ENCODE results near the gene FASTKD1.
"Not testable (repeated sequence)": the region's sequence is repeated elsewhere in the genome, so short reads cannot be mapped to it uniquely, and the experiment has no call there.

The FASTKD1 gene, protein sequence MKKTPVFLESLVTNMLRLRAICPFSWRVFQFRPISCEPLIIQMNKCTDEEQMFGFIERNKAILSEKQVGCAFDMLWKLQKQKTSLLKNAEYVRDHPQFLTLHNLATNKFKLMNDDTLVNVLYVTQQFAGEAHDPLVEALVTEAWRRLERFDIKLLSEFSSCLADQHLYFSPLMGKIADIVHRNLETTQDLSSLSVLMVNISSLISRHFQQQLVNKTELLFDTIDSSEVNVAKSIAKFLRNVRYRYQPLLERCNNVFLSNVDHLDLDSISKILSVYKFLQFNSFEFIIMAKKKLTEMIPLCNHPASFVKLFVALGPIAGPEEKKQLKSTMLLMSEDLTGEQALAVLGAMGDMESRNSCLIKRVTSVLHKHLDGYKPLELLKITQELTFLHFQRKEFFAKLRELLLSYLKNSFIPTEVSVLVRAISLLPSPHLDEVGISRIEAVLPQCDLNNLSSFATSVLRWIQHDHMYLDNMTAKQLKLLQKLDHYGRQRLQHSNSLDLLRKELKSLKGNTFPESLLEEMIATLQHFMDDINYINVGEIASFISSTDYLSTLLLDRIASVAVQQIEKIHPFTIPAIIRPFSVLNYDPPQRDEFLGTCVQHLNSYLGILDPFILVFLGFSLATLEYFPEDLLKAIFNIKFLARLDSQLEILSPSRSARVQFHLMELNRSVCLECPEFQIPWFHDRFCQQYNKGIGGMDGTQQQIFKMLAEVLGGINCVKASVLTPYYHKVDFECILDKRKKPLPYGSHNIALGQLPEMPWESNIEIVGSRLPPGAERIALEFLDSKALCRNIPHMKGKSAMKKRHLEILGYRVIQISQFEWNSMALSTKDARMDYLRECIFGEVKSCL

GRCh38 chr2:169573160-169573973 lies at the start of gene FASTKD1:
Gene FASTKD1 (minus strand): TSS chr2:169573865. CDS start chr2:169572029, 1,836 bp downstream.
- peak within 1 kb of the TSS; percentile 89 for H3K9ac ChIP-seq (ENCODE audit: low read depth, low read length)
- peaks cover 13% of the 10 kb centered on the region; the same call in 1 of the 2 replicates for H3K36me3 ChIP-seq (ENCODE audit: insufficient read depth, low read depth, low read length)
- H3K4me1 ChIP-seq (ENCODE audit: insufficient read depth, low read length): 0 out of 2 replicates have a peak, but pooled peaks cover 2% of the 10 kb centered on the region
- peak within 1 kb of the TSS; percentile 53 for H3K27ac ChIP-seq (ENCODE audit: low read length)
- no peaks in the 10 kb centered on the region; the same call in 1 of the 2 replicates for H3K27me3 ChIP-seq (ENCODE audit: insufficient read depth, low read length)
- H3K9me3 ChIP-seq (ENCODE audit: insufficient read depth, low read depth, low read length): no peaks in the 10 kb centered on the region
- H3K4me3 ChIP-seq (ENCODE audit: low read length): peak within 1 kb of the TSS; percentile 89

DNA sequence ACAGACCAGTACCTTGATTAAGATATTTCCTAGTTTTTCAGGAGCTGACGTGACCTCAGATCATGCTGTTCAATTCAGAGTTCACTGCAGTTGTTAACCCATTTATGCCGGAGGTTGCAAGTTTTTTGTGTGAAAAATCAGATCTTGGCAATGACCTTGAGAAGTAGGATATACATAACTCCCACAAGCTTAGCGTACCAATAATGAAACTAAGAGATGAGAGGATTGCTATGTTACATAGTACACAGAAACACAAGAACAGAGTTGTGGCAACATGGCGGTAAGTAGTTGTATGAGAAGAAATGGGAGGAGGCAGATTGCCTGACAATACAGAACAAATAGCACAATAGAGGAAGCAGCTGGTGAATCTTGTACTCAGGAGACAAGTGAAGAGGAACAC lies 49.6 kb upstream of the FASTKD1 start:
- H3K27me3 ChIP-seq (ENCODE audit: insufficient read depth, low read length): no peaks in the 10 kb centered on the region
- no peaks in the 10 kb centered on the region for H3K4me1 ChIP-seq (ENCODE audit: insufficient read depth, low read length)
- H3K9ac ChIP-seq (ENCODE audit: low read depth, low read length): no peak overlapping the region
- H3K4me3 ChIP-seq (ENCODE audit: low read length): no peak overlapping the region
- no peak overlapping the region for H3K27ac ChIP-seq (ENCODE audit: low read length)
- peaks cover 67% of the 10 kb centered on the region for H3K36me3 ChIP-seq (ENCODE audit: insufficient read depth, low read depth, low read length)
- no peaks in the 10 kb centered on the region for H3K9me3 ChIP-seq (ENCODE audit: insufficient read depth, low read depth, low read length)

DNA sequence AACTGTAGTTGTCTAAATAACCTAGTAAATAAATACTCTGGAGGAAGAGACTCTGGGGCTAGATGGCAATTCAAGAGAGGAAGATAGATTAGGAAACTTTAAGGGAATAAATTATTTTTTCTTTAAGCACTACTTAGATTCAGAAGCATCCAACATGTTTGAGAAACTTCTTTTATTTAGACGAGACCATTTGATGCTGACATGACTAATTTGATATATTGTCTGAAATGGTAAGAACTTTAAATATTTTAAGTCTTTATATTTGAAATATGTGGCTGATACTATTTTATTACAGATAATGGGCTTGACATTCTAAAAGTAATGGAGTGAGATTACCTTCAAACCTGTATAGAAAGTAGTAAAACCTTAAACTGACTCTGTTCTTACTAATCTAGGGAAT lies 46.8 kb upstream of the FASTKD1 start:
- no peaks in the 10 kb centered on the region for H3K9me3 ChIP-seq (ENCODE audit: insufficient read depth, low read depth, low read length)
- no peak overlapping the region for H3K9ac ChIP-seq (ENCODE audit: low read depth, low read length)
- no peaks in the 10 kb centered on the region for H3K4me1 ChIP-seq (ENCODE audit: insufficient read depth, low read length)
- peaks cover 72% of the 10 kb centered on the region for H3K36me3 ChIP-seq (ENCODE audit: insufficient read depth, low read depth, low read length)
- H3K27me3 ChIP-seq (ENCODE audit: insufficient read depth, low read length): no peaks in the 10 kb centered on the region
- H3K27ac ChIP-seq (ENCODE audit: low read length): no peak overlapping the region
- no peak overlapping the region for H3K4me3 ChIP-seq (ENCODE audit: low read length)

DNA sequence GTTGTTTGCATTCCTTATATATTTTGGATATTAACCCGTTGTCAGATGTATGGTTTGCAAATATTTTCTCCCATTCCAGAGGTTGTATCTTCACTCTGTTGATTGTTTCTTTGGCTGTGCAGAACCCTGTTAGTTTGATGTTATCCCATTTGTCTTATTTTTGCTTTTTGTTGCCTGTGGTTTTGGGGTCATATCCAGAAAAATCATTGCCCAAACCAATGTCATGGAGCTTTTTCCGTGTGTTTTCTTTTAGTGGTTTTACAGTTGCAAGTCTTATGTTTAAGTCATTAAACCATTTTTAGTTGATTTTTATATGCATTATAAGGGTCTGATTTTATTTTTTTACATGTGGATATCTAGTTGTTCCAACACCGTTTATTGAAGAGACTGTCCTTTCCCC lies 46.3 kb upstream of the FASTKD1 start:
- H3K36me3 ChIP-seq (ENCODE audit: insufficient read depth, low read depth, low read length): peaks cover 72% of the 10 kb centered on the region

DNA sequence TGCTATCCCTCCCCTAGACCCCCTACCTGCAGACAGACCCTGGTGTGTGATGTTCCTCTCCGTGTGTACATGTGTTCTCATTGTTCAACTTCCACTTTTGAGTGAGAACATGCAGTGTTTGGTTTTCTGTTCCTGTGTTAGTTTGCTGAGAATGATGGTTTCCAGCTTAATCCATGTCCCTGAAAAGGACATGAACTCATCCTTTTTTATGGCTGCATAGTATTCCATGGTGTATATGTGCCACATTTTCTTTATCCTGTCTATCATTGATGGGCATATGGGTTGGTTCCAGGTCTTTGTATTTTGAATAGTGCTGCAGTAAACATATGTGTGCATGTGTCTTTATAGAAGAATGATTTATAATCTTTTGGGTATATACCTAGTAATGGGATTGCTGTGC lies 42.3 kb upstream of the FASTKD1 start:
- H3K9ac ChIP-seq (ENCODE audit: low read depth, low read length); H3K27ac ChIP-seq (ENCODE audit: low read length): not testable (repeated sequence)

More for the DNA sequence above, 46.3 kb upstream of the FASTKD1 start:
- no peaks in the 10 kb centered on the region for H3K4me1 ChIP-seq (ENCODE audit: insufficient read depth, low read length)
- H3K9me3 ChIP-seq (ENCODE audit: insufficient read depth, low read depth, low read length): no peaks in the 10 kb centered on the region
- H3K27ac ChIP-seq (ENCODE audit: low read length): no peak overlapping the region
- H3K9ac ChIP-seq (ENCODE audit: low read depth, low read length): no peak overlapping the region
- no peaks in the 10 kb centered on the region for H3K27me3 ChIP-seq (ENCODE audit: insufficient read depth, low read length)
- H3K4me3 ChIP-seq (ENCODE audit: low read length): no peak overlapping the region

DNA sequence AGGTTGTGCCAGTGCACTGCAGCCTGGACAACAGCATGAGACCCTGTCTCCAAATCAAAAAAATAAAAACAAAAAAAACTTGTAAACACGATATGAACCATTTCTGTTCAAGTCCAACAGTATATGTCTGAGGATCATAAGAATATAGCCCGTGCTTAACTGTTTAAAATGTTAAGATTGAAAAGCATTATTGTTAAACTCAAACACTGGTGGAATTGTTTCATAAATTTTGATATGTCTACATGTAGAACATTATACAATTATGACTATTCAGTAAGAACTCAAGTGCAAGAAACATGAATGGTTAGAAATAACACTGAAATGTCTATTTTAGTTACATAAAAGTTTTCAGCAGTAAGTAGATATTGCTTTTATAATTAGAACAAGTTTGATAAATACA lies 40.2 kb upstream of the FASTKD1 start:
- H3K27ac ChIP-seq (ENCODE audit: low read length): no peak overlapping the region

More for the DNA sequence above, 42.3 kb upstream of the FASTKD1 start:
- H3K36me3 ChIP-seq (ENCODE audit: insufficient read depth, low read depth, low read length): peaks cover 78% of the 10 kb centered on the region
- not testable (repeated sequence) for H3K9me3 ChIP-seq (ENCODE audit: insufficient read depth, low read depth, low read length); H3K27me3 ChIP-seq (ENCODE audit: insufficient read depth, low read length); H3K4me1 ChIP-seq (ENCODE audit: insufficient read depth, low read length); H3K4me3 ChIP-seq (ENCODE audit: low read length)

GRCh38 chr2:169609264-169609663 lies 35.6 kb upstream of the FASTKD1 start:
- Histone ChIP-seq H3K36me3 (ENCODE audit: insufficient read depth, low read depth, low read length) (peaks cover 88% of the 10 kb centered on the region), H3K9ac (ENCODE audit: low read depth, low read length) (no peak overlapping the region), H3K4me3 (ENCODE audit: low read length) (no peak overlapping the region), H3K9me3 (ENCODE audit: insufficient read depth, low read depth, low read length) (no peaks in the 10 kb centered on the region), H3K27ac (ENCODE audit: low read length) (no peak overlapping the region), H3K4me1 (ENCODE audit: insufficient read depth, low read length) (no peaks in the 10 kb centered on the region), H3K27me3 (ENCODE audit: insufficient read depth, low read length) (no peaks in the 10 kb centered on the region)

More for the DNA sequence above, 40.2 kb upstream of the FASTKD1 start:
- Histone ChIP-seq H3K36me3 (ENCODE audit: insufficient read depth, low read depth, low read length) (peaks cover 85% of the 10 kb centered on the region), H3K4me1 (ENCODE audit: insufficient read depth, low read length) (no peaks in the 10 kb centered on the region), H3K9ac (ENCODE audit: low read depth, low read length) (no peak overlapping the region), H3K27me3 (ENCODE audit: insufficient read depth, low read length) (no peaks in the 10 kb centered on the region), H3K4me3 (ENCODE audit: low read length) (no peak overlapping the region), H3K9me3 (ENCODE audit: insufficient read depth, low read depth, low read length) (no peaks in the 10 kb centered on the region)

DNA sequence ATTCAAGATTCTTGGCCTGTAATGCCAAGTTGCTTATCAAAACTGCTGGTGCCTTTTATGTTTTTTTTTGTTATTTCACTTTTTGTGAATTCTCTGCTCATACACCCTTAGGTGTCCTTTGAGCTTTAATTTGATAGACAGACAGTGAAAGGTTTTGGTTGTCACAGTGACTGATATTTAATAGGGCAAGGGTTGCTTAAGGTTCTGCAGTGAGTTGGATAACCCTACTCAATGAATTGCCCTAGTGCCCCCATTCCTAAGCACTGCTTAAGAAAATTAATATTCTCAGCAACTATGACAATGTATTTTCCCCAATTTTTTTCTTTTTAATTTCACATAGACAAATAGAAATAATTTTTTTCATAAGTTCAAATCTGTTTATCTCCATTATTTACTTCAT lies 25.9 kb upstream of the FASTKD1 start:
- Histone ChIP-seq H3K4me1 (ENCODE audit: insufficient read depth, low read length) (no peaks in the 10 kb centered on the region), H3K4me3 (ENCODE audit: low read length) (no peak overlapping the region), H3K27me3 (ENCODE audit: insufficient read depth, low read length) (no peaks in the 10 kb centered on the region), H3K36me3 (ENCODE audit: insufficient read depth, low read depth, low read length) (peaks cover 9% of the 10 kb centered on the region), H3K9me3 (ENCODE audit: insufficient read depth, low read depth, low read length) (no peaks in the 10 kb centered on the region), H3K9ac (ENCODE audit: low read depth, low read length) (no peak overlapping the region), H3K27ac (ENCODE audit: low read length) (no peak overlapping the region)

DNA sequence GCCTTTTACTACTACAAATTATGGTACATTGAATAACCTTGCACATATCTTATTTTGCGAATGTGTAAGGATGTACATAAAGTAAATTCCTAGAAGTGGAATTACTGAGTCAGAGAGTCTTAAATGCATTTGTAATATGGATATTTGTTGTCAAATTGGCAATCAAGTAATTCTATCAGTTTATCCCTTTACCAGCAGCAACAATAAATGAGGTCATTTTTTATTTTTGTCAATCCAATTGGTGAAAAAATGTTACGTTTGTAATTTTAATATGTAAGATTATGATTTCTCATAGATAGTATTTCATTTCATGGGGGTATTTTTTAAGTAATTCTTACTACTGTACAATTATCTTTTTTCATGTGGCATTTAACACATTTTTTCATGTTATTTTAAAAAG lies 25.3 kb upstream of the FASTKD1 start:
- no peaks in the 10 kb centered on the region for H3K4me1 ChIP-seq (ENCODE audit: insufficient read depth, low read length)
- no peaks in the 10 kb centered on the region for H3K9me3 ChIP-seq (ENCODE audit: insufficient read depth, low read depth, low read length)
- H3K27ac ChIP-seq (ENCODE audit: low read length): no peak overlapping the region
- no peak overlapping the region for H3K9ac ChIP-seq (ENCODE audit: low read depth, low read length)
- no peak overlapping the region for H3K4me3 ChIP-seq (ENCODE audit: low read length)
- no peaks in the 10 kb centered on the region for H3K27me3 ChIP-seq (ENCODE audit: insufficient read depth, low read length)
- H3K36me3 ChIP-seq (ENCODE audit: insufficient read depth, low read depth, low read length): peaks cover 3% of the 10 kb centered on the region

- not testable (repeated sequence) for H3K4me1 ChIP-seq (ENCODE audit: insufficient read depth, low read length); H3K9me3 ChIP-seq (ENCODE audit: insufficient read depth, low read depth, low read length); H3K4me3 ChIP-seq (ENCODE audit: low read length); H3K27ac ChIP-seq (ENCODE audit: low read length); H3K36me3 ChIP-seq (ENCODE audit: insufficient read depth, low read depth, low read length); H3K9ac ChIP-seq (ENCODE audit: low read depth, low read length); H3K27me3 ChIP-seq (ENCODE audit: insufficient read depth, low read length)
Observed at GRCh38 chr2:169596546-169596945, 22.9 kb upstream of the FASTKD1 start.

DNA sequence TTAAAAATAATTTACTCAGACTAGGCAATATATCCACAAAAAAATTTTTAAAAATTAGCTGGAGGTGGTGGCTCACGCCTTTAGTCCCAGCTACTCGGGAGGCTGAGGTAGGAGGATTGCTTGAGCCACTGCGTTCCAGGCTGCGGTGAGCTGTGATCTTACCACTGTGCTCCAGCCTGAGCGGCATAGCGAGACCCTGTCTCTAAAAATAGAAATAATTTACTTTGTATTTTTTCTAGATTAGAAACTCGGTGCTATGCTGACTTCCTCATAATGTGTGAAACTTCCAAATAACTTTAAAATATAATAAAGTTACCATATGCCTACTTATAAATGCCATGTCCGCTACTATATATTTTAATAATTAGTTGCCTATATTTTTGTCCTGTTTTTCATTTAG lies 17.1 kb upstream of the FASTKD1 start:
- H3K27ac ChIP-seq (ENCODE audit: low read length): no peak overlapping the region
- no peaks in the 10 kb centered on the region for H3K36me3 ChIP-seq (ENCODE audit: insufficient read depth, low read depth, low read length)
- no peaks in the 10 kb centered on the region for H3K9me3 ChIP-seq (ENCODE audit: insufficient read depth, low read depth, low read length)
- no peaks in the 10 kb centered on the region for H3K27me3 ChIP-seq (ENCODE audit: insufficient read depth, low read length)
- no peak overlapping the region for H3K9ac ChIP-seq (ENCODE audit: low read depth, low read length)
- H3K4me3 ChIP-seq (ENCODE audit: low read length): no peak overlapping the region
- no peaks in the 10 kb centered on the region; the same call in 1 of the 2 replicates for H3K4me1 ChIP-seq (ENCODE audit: insufficient read depth, low read length)
